Prostate gland (tissue), 2 donors: ENCODE measurements around the gene ZNF578.

Source experiments
- CTCF ChIP-seq, 4 experiments: fragments of 200-600 bp in 2 of 4; fragments of 450-650 bp in 2 of 4; sonication (generic) in 2 of 4; IDR thresholded peaks; 1 replicate in 3 of 4; 2 replicates in 1 of 4; pipeline ENCODE4 v1.5.1; 2016 to 2019; ENCODE audit warnings: antibody characterized with exemption in 4 of 4, mild to moderate bottlenecking in 2 of 4, moderate library complexity in 2 of 4
- POLR2A ChIP-seq: fragments of 450-650 bp; IDR thresholded peaks from one replicate; pipeline ENCODE4 v1.6.1; 2016; ENCODE audit warnings: antibody characterized with exemption, mild to moderate bottlenecking
- POLR2AphosphoS5 ChIP-seq: sonication (generic); formaldehyde crosslinking; IDR thresholded peaks from one replicate; pipeline ENCODE4 v1.6.1; 2017; ENCODE audit warnings: antibody characterized with exemption

GRCh38 chr19:52492994-52493470, 39.7 kb downstream of the ZNF578 start:
- no peak for TF ChIP-seq CTCF (IDR thresholded peaks at IDR 0.05)
- TF ChIP-seq POLR2A = no peak
- no peak for TF ChIP-seq POLR2AphosphoS5
